Ovary (tissue), 3 donors: Measurements from ENCODE around the gene QSOX1.

Experiments
- POLR2A ChIP-seq: fragments of 450-650 bp; IDR thresholded peaks from one replicate; pipeline ENCODE4 v1.6.1; 2017; ENCODE audit warnings: antibody characterized with exemption, mild to moderate bottlenecking, moderate library complexity
- TF ChIP-seq, protein P1 (sequence below), 3 donors: fragments of 450-650 bp in 2 of 3; fragments of 200-600 bp in 1 of 3; IDR thresholded peaks; one replicate each; pipeline versions ENCODE4 v1.5.1 to v1.8.0; 2016 to 2022; ENCODE audit warnings: antibody characterized with exemption in 3 of 3, mild to moderate bottlenecking in 1 of 3
- donor health status: DM: no; HTN: no; CAD: no.

DNA sequence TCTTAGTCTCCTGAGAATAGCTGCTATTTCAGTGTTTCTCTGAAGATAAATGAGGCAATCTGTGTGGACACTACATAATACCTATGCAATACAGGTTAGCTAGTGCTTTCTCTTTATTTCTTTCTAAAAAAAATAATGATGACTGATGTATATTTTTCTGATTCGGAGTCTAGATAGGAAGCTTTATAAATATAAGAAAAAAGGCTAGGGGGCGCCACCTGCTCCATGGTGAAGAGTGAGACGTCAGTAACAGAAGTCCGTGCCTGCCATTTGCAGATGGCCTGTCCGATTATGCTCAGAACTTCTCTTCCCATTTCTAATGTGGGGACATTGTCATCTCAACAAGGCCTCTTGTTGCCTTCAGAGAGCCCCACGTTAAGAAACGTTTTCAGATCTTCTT, 26.4 kb downstream of the QSOX1 start:
- TF ChIP-seq POLR2A: no peak
- TF ChIP-seq, protein P1, sequence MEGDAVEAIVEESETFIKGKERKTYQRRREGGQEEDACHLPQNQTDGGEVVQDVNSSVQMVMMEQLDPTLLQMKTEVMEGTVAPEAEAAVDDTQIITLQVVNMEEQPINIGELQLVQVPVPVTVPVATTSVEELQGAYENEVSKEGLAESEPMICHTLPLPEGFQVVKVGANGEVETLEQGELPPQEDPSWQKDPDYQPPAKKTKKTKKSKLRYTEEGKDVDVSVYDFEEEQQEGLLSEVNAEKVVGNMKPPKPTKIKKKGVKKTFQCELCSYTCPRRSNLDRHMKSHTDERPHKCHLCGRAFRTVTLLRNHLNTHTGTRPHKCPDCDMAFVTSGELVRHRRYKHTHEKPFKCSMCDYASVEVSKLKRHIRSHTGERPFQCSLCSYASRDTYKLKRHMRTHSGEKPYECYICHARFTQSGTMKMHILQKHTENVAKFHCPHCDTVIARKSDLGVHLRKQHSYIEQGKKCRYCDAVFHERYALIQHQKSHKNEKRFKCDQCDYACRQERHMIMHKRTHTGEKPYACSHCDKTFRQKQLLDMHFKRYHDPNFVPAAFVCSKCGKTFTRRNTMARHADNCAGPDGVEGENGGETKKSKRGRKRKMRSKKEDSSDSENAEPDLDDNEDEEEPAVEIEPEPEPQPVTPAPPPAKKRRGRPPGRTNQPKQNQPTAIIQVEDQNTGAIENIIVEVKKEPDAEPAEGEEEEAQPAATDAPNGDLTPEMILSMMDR (IDR thresholded peaks at IDR 0.05): no peak
